K562 (cell line): ENCODE measurements around the gene GPATCH2L. TPM values are rescaled to one million over a fixed set of nuclear protein-coding genes. Genes with fewer than 3 reads are reported as not detected.

Experiments used
- CBFB ChIP-seq: sonication (generic); formaldehyde crosslinking; IDR thresholded peaks from 2 replicates; pipeline ENCODE4 v1.4.0; 2020; ENCODE audit warnings: mild to moderate bottlenecking, missing genetic modification reagents
- HLTF ChIP-seq: fragments of 450-650 bp; IDR thresholded peaks from 2 replicates; pipeline ENCODE4 v1.6.1; 2016
- OTX1 ChIP-seq: fragments of 450-650 bp; formaldehyde crosslinking; IDR thresholded peaks from 2 replicates; pipeline ENCODE4 v1.4.0; 2022; ENCODE audit warnings: mild to moderate bottlenecking
- PRMT5 ChIP-seq: sonication (generic); formaldehyde crosslinking; IDR thresholded peaks from 2 replicates; pipeline ENCODE4 v1.5.0; 2020; ENCODE audit warnings: missing genetic modification reagents
- RBM22 ChIP-seq: fragments of 200-400 bp; formaldehyde crosslinking; IDR thresholded peaks from 2 replicates; pipeline ENCODE4 v1.6.1; 2018; ENCODE audit warnings: low read length, low read depth; ENCODE audit not compliant: poor library complexity, severe bottlenecking
- polyA plus RNA-seq, 8 experiments: library from polyadenylated mRNA; depleted of rRNA in 4 of 8; stranded (reverse) in 5 of 8; unstranded in 3 of 8; fragments of >200 nt; fragmentation: Nextera tagmentation in 2 of 8; fragmentation: Illumina TruSeq in 1 of 8; extraction: Ambion mirVana in 2 of 8; extraction: Trizol in 1 of 8; gene quantifications; 2 replicates each; pipeline versions ENCODE4 v1.2.1 to v1.2.3, GENCODE V29; 2011 to 2014; ENCODE audit warnings: inconsistent platforms in 1 of 8, missing spikeins in 1 of 8
- total RNA-seq, 7 experiments: library from RNA; depleted of rRNA in 6 of 7; stranded (reverse); fragments of >200 nt in 6 of 7; fragmentation: Illumina TruSeq in 2 of 7; extraction: Trizol in 2 of 7; gene quantifications; 2 replicates each; pipeline versions ENCODE4 v1.2.1 to v1.2.3, GENCODE V29; 2011 to 2021; ENCODE audit warnings: low replicate concordance in 1 of 7
- TF ChIP-seq, protein P1 (sequence below), 2 experiments: IDR thresholded peaks; 2 replicates each; pipeline ENCODE4 v1.6.1; 2012; ENCODE audit warnings: improper control_type of control experiment in 2 of 2, low read depth in 2 of 2, low read length in 2 of 2, borderline replicate concordance in 1 of 2
- TF ChIP-seq, protein P2 (sequence below), 2 experiments: fragments of 250-450 bp in 1 of 2; fragments of 450-650 bp in 1 of 2; sonication (Bioruptor Pico) in 1 of 2; IDR thresholded peaks; 2 replicates each; pipeline versions ENCODE4 v1.6.1 to v1.8.0; 2016 to 2021; ENCODE audit warnings: mild to moderate bottlenecking in 2 of 2, moderate library complexity in 2 of 2, missing compliant biosample characterization in 1 of 2, missing genetic modification characterization in 1 of 2

Gene GPATCH2L
- total and polyA plus RNA-seq, 9 of the 15 experiments (the other 6 are each of a cell fraction or from before 2014, with no cell fraction given) = 13.1 to 39.6 (median 20.0) TPM

GRCh38 chr14:76131071-76131965 is 20.4 kb upstream of the GPATCH2L start (continued):
- TF ChIP-seq, protein P1, sequence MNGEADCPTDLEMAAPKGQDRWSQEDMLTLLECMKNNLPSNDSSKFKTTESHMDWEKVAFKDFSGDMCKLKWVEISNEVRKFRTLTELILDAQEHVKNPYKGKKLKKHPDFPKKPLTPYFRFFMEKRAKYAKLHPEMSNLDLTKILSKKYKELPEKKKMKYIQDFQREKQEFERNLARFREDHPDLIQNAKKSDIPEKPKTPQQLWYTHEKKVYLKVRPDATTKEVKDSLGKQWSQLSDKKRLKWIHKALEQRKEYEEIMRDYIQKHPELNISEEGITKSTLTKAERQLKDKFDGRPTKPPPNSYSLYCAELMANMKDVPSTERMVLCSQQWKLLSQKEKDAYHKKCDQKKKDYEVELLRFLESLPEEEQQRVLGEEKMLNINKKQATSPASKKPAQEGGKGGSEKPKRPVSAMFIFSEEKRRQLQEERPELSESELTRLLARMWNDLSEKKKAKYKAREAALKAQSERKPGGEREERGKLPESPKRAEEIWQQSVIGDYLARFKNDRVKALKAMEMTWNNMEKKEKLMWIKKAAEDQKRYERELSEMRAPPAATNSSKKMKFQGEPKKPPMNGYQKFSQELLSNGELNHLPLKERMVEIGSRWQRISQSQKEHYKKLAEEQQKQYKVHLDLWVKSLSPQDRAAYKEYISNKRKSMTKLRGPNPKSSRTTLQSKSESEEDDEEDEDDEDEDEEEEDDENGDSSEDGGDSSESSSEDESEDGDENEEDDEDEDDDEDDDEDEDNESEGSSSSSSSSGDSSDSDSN (IDR thresholded peaks at IDR 0.05; ENCODE audit: borderline replicate concordance in 1 of 2, low read depth in 2 of 2, low read length in 2 of 2) = no peak
- TF ChIP-seq RBM22 = no peak
- no peak for TF ChIP-seq PRMT5 (CRISPR knock-in tag)
- no peak for TF ChIP-seq OTX1
- TF ChIP-seq, protein P2, sequence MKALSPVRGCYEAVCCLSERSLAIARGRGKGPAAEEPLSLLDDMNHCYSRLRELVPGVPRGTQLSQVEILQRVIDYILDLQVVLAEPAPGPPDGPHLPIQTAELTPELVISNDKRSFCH (CRISPR knock-in tag; IDR thresholded peaks at IDR 0.05) = no peak
- TF ChIP-seq, protein P2 (tag; IDR thresholded peaks at IDR 0.05) = no peak
- no peak for TF ChIP-seq CBFB
- TF ChIP-seq HLTF = no peak
